GM12801 (cell line): Measurements from ENCODE around the gene NADK.

Experiments used
- CTCF ChIP-seq: IDR thresholded peaks from one replicate; pipeline ENCODE4 v1.5.1; 2011; ENCODE audit warnings: control low read depth; ENCODE audit not compliant: insufficient read length; ENCODE audit errors: extremely low read depth

Gene NADK

GRCh38 chr1:1777950-1778662, at the start of gene NADK:
Gene NADK, minus strand, starts transcription at chr1:1778470. Its CDS starts 13,064 bp downstream, at chr1:1765406.
- no peak for TF ChIP-seq CTCF

- no peak for TF ChIP-seq CTCF
Measured at GRCh38 chr1:1827089-1827848, 49.0 kb upstream of the NADK start.

GRCh38 chr1:1826356-1827088, 48.3 kb upstream of the NADK start:
- no peak for TF ChIP-seq CTCF

- no peak for TF ChIP-seq CTCF
Measured at GRCh38 chr1:1825217-1825616, 46.9 kb upstream of the NADK start.

- TF ChIP-seq CTCF: no peak
Measured at GRCh38 chr1:1819762-1820161, 41.5 kb upstream of the NADK start.

- TF ChIP-seq CTCF: no peak
Measured at GRCh38 chr1:1817221-1817620, 39.0 kb upstream of the NADK start.

- TF ChIP-seq CTCF: no peak
Measured at GRCh38 chr1:1815606-1816281, 37.5 kb upstream of the NADK start.
